Esophagus (tissue), 2 donors: ENCODE measurements around the gene CMKLR1. TPM values are rescaled to one million over a fixed set of nuclear protein-coding genes. Genes with fewer than 3 reads are reported as not detected.

Source experiments
- H3K27ac ChIP-seq, 2 donors: one replicate each; pipeline ENCODE4 v1.5.1; 2013; ENCODE audit warnings: low read depth in 2 of 2, mild to moderate bottlenecking in 2 of 2, inconsistent platforms in 1 of 2, low read length in 1 of 2, moderate library complexity in 1 of 2
- H3K27me3 ChIP-seq, 2 donors: one replicate each; pipeline ENCODE4 v1.6.1; 2013; ENCODE audit warnings: low read length in 2 of 2, control low read depth in 1 of 2, mild to moderate bottlenecking in 1 of 2; ENCODE audit not compliant: insufficient read depth in 2 of 2, control insufficient read depth in 1 of 2
- H3K36me3 ChIP-seq, 2 donors: one replicate each; pipeline ENCODE4 v1.6.1; 2013; ENCODE audit warnings: low read length in 1 of 2; ENCODE audit not compliant: control insufficient read depth in 2 of 2, insufficient read depth in 2 of 2
- H3K4me1 ChIP-seq, 2 donors: one replicate each; pipeline ENCODE4 v1.6.1; 2013; ENCODE audit warnings: low read length in 1 of 2; ENCODE audit not compliant: control insufficient read depth in 2 of 2, insufficient read depth in 2 of 2
- H3K4me3 ChIP-seq, 2 donors: one replicate each; pipeline ENCODE4 v1.5.1; 2013; ENCODE audit warnings: low read length in 2 of 2, mild to moderate bottlenecking in 2 of 2, low read depth in 1 of 2, moderate library complexity in 1 of 2
- H3K9me3 ChIP-seq, 2 donors: one replicate each; pipeline ENCODE4 v1.6.1; 2013; ENCODE audit warnings: mild to moderate bottlenecking in 2 of 2, low read depth in 1 of 2, low read length in 1 of 2, moderate library complexity in 1 of 2; ENCODE audit not compliant: control insufficient read depth in 2 of 2, insufficient read depth in 1 of 2
- WGBS, 2 donors: extraction: QIAGEN DNeasy Blood & Tissue Kit; methylation state at CpG; one replicate each; pipeline ENCODE4 v1.1.7; 2013; 5-methylcytosine and 5-hydroxymethylcytosine counted together
- polyA plus RNA-seq, 2 donors: library from polyadenylated mRNA; stranded (reverse); fragments of 200-250 nt; gene quantifications; one replicate each; pipeline ENCODE4 v1.2.3, GENCODE V29; 2013
- donor health status: healthy with polysubstance abuse.
- donor health status: Bipolar disorder and iron deficiency.

Gene CMKLR1
- polyA plus RNA-seq, 2 donors, result 0.24 to 0.45 TPM

DNA sequence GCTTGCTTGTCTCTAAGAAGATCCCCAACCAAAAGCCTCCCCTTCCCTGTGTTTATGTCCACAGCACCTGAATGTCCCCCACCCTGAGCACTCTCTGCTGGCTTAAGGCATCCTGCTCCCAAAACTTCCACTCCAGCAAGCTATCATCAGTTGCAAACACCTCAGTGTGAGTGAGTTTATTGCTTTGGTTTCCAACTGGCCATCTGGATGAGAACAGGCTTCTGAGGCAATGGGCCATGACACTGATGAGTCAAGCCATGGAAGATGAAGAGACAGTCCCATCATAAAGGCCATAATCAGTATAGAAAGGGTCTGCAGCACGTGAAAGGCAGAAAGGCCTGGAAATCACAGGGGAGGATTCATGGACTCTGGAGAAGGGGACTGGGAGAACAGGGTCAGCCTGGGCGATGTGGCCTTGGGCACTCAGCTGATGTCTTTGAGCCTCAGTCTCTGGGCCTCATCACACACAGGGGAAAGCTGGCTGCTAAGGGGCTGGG, 12.8 kb downstream of the CMKLR1 start:
- 62 to 72% methylated on average over 2 of the region's 2 CpGs for WGBS, 2 donors
- no peaks in the 10 kb centered on the region for H3K9me3 ChIP-seq
- no peaks in the 10 kb centered on the region for H3K36me3 ChIP-seq
- no peak overlapping the region for H3K27ac ChIP-seq
- H3K4me1 ChIP-seq, result peaks cover 0 to 3% of the 10 kb centered on the region in 2 donors
- no peaks in the 10 kb centered on the region for H3K27me3 ChIP-seq
- no peak overlapping the region for H3K4me3 ChIP-seq

DNA sequence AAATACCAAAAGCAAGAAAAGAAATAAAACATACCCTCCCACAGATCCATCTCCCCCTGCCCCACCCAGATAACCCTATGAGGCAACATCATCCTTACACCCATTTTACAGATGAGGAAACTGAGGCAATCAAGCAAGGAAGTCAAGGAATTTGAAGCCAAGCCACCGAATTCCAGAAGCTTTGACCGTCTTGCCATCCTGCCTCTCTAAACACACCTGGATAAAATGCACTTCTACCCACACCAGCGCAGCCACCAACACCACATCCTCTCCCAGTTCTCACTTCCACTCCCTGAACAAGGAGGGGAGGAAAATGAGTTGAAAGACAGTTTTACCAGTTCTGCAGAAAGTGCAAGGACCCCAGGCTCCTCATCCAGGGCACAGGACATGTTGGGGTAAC, 13.6 kb downstream of the CMKLR1 start:
- Histone ChIP-seq H3K36me3 (no peaks in the 10 kb centered on the region), H3K27ac (no peak overlapping the region), H3K9me3 (no peaks in the 10 kb centered on the region), H3K27me3 (no peaks in the 10 kb centered on the region), H3K4me1 (peaks cover 0 to 3% of the 10 kb centered on the region in 2 donors), H3K4me3 (no peak overlapping the region)
- 75 to 79% methylated on average over 3 of the region's 3 CpGs for WGBS, 2 donors

DNA sequence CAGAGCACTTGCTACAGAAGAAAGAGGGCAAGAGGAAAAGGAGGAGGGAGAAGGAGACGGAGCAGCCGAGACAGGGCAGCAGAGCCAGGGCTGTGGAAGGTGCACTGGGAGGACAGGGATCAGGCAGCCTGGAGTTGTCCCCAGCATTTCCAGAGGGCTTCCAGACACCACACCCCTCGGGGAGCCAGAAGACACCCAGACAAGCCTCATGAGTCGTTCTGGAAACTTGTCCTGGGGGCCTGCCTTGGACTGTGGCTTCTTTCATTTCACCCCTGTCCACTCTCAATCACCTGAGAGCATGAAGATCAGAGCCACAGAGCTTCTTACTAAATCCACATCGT, 14.1 kb downstream of the CMKLR1 start:
- Histone ChIP-seq H3K4me1 (peaks cover 0 to 3% of the 10 kb centered on the region in 2 donors), H3K9me3 (no peaks in the 10 kb centered on the region), H3K4me3 (no peak overlapping the region), H3K36me3 (no peaks in the 10 kb centered on the region), H3K27me3 (no peaks in the 10 kb centered on the region), H3K27ac (no peak overlapping the region)
- 60 to 62% methylated on average over 5 of the region's 5 CpGs for WGBS, 2 donors

DNA sequence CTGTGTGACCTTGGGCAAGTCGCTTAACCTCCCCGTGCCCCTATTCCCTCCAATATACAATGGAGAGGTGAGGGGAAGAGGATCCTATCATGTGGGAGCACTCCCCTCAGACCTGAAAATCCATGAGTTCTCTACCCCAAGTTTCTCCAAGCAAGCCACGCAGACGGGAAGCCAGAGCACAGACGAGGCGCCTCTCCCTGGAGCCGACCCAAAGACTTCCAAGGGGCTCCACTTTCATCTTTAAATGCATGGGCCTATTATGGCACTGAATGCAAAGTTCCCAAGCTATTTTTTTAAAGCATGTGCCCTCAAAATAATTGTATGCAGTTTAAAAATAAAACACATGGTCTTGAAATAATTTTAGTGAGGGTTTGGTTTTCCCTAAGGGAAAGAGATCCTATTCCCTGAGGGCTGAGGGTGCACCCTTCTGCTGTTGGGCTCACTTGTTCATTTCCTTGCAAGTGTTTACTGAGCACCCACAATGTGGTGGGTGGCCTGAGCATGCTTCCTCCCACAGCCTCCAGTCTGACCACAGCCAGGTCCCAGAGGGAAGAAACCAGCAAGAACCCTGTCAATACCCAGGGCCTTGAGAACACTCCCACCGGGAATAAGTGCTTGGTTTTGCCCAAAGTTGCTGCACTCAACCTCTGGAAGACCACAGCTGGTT, 14.6 kb downstream of the CMKLR1 start:
- Histone ChIP-seq H3K27me3 (no peaks in the 10 kb centered on the region), H3K4me1 (peaks cover 0 to 3% of the 10 kb centered on the region in 2 donors), H3K9me3 (no peaks in the 10 kb centered on the region), H3K27ac (no peak overlapping the region), H3K4me3 (no peak overlapping the region), H3K36me3 (no peaks in the 10 kb centered on the region)
- WGBS, 2 donors, result 74 to 81% methylated on average over 8 of the region's 8 CpGs

DNA sequence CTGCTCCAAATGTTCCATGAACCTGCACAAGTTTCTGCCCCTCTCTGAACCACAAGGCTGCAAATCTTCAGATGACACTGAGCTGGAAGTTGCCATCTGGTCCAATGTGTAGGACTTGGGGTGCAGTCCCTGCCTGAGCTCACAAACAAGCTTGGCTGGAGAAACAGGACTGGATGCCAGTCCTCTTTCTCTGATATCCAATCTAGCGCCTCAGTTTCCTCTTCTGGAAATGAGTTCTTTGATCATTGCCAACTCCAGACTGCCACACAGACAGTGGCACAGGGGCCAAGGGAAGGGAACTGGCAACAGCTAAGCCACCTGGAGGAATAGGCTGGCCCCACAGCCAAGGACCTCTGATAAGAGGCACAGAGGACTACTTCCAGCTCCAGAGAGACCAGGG, 15.5 kb downstream of the CMKLR1 start:
- H3K27ac ChIP-seq, result no peak overlapping the region
- H3K9me3 ChIP-seq, result no peaks in the 10 kb centered on the region
- WGBS, 2 donors, result 75 to 89% methylated on average over 1 of the region's 1 CpG
- H3K27me3 ChIP-seq, result no peaks in the 10 kb centered on the region
- H3K4me3 ChIP-seq, result no peak overlapping the region
- peaks cover 0 to 3% of the 10 kb centered on the region in 2 donors for H3K4me1 ChIP-seq
- H3K36me3 ChIP-seq, result no peaks in the 10 kb centered on the region

DNA sequence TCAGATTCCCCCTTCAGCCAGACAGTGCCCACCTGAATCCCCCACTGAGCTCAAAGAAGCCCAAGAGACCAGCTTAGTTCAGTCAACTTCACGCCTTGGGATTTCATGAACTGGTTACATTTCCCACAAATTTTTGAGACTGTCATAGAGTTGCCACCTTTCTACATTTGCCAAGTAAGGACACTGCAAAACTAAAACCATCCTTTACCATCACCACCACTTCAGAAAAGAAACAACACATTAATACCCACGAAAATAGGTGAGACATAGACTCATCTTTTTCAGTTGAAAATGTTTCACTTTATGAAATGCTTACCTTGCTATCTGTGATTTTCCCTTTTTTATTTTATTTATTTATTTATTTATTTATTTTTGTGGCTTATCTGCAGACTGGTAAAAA, 16.1 kb downstream of the CMKLR1 start:
- WGBS, 2 donors, result 73 to 75% methylated on average over 2 of the region's 2 CpGs
- Histone ChIP-seq H3K9me3 (no peaks in the 10 kb centered on the region), H3K36me3 (no peaks in the 10 kb centered on the region), H3K4me1 (peaks cover 0 to 3% of the 10 kb centered on the region in 2 donors), H3K27me3 (no peaks in the 10 kb centered on the region), H3K27ac (no peak overlapping the region), H3K4me3 (no peak overlapping the region)

DNA sequence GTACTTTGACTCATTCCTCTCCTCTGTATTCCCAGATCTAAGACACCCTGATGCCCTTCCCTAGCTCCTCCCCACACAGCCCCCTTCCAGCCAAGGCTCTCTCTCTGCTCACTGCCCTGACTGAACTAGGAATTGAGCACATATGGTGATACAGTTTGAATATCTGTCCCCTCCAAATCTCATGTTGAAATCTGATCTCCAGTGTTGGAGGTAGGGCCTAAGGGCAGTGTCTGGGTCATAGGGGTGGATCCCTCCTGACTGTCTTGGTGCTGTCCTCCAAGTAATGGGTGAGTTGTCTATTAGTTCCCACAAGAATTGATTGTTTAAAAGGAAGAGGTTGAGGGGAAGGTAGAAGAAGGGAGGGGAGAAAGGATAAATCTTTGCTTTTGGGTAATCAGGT, 17.4 kb downstream of the CMKLR1 start:
- Histone ChIP-seq H3K4me1 (peaks cover 0 to 3% of the 10 kb centered on the region in 2 donors), H3K27ac (no peak overlapping the region), H3K27me3 (no peaks in the 10 kb centered on the region), H3K4me3 (no peak overlapping the region), H3K9me3 (no peaks in the 10 kb centered on the region), H3K36me3 (no peaks in the 10 kb centered on the region)

DNA sequence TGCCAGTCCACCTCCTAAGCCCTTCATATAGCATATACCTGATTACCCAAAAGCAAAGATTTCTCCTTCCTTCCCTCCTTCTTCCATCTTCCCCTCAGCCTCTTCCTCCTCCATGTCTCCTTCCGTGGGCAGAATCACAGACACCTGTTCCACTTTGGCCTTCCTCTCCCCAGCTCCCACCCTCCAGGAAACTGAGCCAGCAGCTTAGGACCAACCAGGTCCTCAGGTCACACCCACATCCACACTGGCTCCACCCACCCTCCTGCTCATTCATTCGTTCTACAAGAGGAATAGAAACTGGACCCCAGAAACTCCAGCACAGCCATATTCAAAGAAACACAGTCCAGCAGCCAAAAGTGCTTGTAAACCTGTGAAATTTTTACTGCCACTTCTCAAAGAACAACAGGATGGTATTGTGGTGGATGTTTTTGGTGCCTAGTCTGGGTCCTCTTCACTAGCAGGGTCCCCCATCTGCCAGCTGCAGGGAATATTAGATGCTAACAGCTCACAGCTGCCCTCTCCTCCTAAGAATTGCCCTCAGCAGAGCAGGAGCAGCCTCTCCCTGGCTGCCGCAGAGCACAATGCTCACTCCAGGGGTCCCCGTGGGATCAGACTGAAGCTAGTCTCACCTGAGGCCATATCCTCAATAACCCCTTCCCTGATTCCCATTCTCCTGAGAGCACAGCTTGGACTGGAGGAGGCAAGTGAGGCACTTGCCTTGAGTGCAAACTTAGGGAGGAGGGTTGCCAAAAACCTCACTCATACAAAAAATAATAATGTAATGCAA, 18.4 kb downstream of the CMKLR1 start:
- H3K27me3 ChIP-seq, result no peaks in the 10 kb centered on the region
- H3K27ac ChIP-seq, result no peak overlapping the region
- H3K4me1 ChIP-seq, result peaks cover 3 to 5% of the 10 kb centered on the region in 2 donors
- 34 to 35% methylated on average over 4 of the region's 4 CpGs for WGBS, 2 donors
- no peak overlapping the region for H3K4me3 ChIP-seq
- H3K9me3 ChIP-seq, result no peaks in the 10 kb centered on the region
- no peaks in the 10 kb centered on the region for H3K36me3 ChIP-seq

DNA sequence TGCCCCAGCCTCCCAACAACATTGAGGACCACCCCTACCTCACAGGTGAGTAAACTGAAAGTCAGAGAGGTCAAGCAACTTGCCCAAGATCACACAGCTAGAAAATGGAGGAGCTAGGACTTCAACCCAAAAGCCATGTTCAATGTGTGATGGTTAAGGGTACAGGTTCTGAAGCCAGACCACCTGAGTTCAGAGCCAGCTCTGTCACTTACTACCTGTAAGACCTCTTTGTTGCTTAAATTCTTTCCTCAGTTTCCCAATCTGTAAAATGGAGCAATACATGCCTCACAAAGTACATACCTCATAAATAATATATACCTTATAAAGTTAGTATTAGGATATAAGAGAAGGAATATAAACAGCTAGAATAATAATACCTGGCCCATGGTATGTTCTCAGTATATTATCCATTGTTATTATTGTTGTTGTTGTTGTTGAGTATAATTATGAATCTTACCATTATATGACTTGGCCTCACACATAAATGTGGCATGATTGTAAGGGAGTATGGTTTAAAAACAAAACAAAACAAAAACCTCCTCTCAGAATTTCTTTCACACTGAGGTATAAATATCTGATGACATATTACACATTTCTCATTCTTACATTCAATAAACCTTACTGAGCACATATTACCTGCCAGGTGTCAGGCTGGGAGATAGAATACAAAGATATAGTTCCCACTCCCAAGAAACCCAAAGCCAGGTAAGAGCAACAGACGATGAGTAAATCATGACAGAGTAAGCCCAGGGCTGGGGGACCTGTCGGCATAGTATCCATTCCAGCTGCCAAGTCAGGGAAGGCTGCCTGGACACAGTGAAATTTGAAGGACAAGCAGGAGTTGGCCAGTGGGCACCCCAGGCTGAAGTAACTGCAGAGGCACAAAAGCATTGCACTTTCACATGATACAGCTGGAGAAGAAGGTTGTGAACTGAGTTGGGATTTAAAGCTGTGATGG, 19.6 kb downstream of the CMKLR1 start:
- 62 to 65% methylated on average over 2 of the region's 2 CpGs for WGBS, 2 donors

More for the DNA sequence above, 19.6 kb downstream of the CMKLR1 start:
- no peak overlapping the region for H3K27ac ChIP-seq
- no peaks in the 10 kb centered on the region for H3K9me3 ChIP-seq
- no peaks in the 10 kb centered on the region for H3K27me3 ChIP-seq
- H3K4me3 ChIP-seq, result no peak overlapping the region
- peaks cover 3 to 5% of the 10 kb centered on the region in 2 donors for H3K4me1 ChIP-seq
- H3K36me3 ChIP-seq, result no peaks in the 10 kb centered on the region
